Body of pancreas (tissue), 4 donors: ENCODE measurements around the gene ITPR2.

Experiments used
- POLR2A ChIP-seq, 3 donors: fragments of 450-650 bp; IDR thresholded peaks; one replicate each; pipeline ENCODE4 v1.6.1; 2016; ENCODE audit warnings: antibody characterized with exemption in 3 of 3, mild to moderate bottlenecking in 2 of 3
- TF ChIP-seq, protein P1 (sequence below), 7 experiments: fragments of 450-650 bp in 4 of 7; fragments of 200-600 bp in 3 of 7; sonication (generic) in 3 of 7; IDR thresholded peaks; one replicate each; pipeline ENCODE4 v1.5.1; 2016 to 2019; ENCODE audit warnings: antibody characterized with exemption in 7 of 7

DNA sequence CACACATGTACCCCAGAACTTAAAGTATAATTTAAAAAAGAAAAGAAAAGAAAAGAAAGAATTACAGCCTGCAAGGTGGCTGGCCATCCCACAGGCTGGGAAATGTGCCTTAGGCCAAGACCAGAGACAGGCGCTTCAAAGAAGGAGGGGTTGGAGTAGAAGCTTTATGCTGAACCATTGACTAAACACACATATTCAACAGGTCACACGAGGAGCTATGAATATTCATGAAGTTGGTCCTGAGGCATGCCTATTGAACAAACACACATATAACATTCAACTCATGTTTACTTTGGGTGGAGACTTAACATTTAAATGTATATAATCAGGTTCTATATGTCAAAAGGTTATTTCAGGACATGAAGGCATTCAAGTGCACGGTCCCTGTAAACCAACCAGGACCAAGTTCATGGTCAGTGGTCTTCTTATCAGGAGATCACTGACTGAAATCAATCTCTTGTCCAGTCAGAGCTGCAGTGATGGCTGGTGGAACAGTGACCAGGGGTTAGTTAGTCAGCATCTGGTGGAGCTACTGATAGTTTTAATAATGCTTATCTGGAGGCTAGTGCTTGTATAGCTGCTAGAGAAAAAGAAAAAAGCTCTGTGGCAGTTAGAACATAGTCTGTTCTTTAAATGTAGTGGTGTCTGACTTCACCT lies 35.6 kb upstream of the ITPR2 start:
- TF ChIP-seq, protein P1, sequence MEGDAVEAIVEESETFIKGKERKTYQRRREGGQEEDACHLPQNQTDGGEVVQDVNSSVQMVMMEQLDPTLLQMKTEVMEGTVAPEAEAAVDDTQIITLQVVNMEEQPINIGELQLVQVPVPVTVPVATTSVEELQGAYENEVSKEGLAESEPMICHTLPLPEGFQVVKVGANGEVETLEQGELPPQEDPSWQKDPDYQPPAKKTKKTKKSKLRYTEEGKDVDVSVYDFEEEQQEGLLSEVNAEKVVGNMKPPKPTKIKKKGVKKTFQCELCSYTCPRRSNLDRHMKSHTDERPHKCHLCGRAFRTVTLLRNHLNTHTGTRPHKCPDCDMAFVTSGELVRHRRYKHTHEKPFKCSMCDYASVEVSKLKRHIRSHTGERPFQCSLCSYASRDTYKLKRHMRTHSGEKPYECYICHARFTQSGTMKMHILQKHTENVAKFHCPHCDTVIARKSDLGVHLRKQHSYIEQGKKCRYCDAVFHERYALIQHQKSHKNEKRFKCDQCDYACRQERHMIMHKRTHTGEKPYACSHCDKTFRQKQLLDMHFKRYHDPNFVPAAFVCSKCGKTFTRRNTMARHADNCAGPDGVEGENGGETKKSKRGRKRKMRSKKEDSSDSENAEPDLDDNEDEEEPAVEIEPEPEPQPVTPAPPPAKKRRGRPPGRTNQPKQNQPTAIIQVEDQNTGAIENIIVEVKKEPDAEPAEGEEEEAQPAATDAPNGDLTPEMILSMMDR (IDR thresholded peaks at IDR 0.05) = no peak
- no peak for TF ChIP-seq POLR2A (IDR thresholded peaks at IDR 0.05)
